ENCODE results near the gene TRAPPC3L. TPM values are rescaled to one million over a fixed set of nuclear protein-coding genes. Genes with fewer than 3 reads are reported as not detected.

Gene TRAPPC3L
- polyA plus RNA-seq, 2 of the 4 experiments (the other 2 are of a cell fraction), result not detected

DNA sequence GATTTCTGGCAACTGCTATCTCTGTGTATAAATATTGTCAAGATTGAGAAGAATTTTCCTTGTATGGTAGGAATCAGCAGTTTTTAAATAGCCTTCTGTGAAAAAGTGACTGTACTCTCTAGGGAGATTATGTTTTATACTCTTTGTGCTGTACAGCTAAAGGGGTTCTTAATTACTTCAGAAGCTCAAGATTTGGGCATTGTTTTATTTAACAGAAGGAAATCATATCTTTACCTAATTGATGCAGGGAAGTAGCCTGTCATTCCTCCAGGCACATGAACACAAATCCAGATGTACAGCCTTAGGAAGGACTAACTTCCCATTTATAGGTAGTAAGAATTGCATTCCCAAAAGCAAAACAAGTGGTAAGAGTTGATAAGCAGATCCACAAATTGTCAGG lies 32.8 kb downstream of the TRAPPC3L start (continued):
- TF ChIP-seq, protein P1, sequence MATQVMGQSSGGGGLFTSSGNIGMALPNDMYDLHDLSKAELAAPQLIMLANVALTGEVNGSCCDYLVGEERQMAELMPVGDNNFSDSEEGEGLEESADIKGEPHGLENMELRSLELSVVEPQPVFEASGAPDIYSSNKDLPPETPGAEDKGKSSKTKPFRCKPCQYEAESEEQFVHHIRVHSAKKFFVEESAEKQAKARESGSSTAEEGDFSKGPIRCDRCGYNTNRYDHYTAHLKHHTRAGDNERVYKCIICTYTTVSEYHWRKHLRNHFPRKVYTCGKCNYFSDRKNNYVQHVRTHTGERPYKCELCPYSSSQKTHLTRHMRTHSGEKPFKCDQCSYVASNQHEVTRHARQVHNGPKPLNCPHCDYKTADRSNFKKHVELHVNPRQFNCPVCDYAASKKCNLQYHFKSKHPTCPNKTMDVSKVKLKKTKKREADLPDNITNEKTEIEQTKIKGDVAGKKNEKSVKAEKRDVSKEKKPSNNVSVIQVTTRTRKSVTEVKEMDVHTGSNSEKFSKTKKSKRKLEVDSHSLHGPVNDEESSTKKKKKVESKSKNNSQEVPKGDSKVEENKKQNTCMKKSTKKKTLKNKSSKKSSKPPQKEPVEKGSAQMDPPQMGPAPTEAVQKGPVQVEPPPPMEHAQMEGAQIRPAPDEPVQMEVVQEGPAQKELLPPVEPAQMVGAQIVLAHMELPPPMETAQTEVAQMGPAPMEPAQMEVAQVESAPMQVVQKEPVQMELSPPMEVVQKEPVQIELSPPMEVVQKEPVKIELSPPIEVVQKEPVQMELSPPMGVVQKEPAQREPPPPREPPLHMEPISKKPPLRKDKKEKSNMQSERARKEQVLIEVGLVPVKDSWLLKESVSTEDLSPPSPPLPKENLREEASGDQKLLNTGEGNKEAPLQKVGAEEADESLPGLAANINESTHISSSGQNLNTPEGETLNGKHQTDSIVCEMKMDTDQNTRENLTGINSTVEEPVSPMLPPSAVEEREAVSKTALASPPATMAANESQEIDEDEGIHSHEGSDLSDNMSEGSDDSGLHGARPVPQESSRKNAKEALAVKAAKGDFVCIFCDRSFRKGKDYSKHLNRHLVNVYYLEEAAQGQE (IDR thresholded peaks at IDR 0.05), result no peak
- TF ChIP-seq EP300 (IDR thresholded peaks at IDR 0.05), result no peak
- no peak for TF ChIP-seq RARB (CRISPR knock-in tag; IDR thresholded peaks at IDR 0.05)
- no peak for TF ChIP-seq ZNF302 (CRISPR knock-in tag; IDR thresholded peaks at IDR 0.05)
- TF ChIP-seq, protein P2, sequence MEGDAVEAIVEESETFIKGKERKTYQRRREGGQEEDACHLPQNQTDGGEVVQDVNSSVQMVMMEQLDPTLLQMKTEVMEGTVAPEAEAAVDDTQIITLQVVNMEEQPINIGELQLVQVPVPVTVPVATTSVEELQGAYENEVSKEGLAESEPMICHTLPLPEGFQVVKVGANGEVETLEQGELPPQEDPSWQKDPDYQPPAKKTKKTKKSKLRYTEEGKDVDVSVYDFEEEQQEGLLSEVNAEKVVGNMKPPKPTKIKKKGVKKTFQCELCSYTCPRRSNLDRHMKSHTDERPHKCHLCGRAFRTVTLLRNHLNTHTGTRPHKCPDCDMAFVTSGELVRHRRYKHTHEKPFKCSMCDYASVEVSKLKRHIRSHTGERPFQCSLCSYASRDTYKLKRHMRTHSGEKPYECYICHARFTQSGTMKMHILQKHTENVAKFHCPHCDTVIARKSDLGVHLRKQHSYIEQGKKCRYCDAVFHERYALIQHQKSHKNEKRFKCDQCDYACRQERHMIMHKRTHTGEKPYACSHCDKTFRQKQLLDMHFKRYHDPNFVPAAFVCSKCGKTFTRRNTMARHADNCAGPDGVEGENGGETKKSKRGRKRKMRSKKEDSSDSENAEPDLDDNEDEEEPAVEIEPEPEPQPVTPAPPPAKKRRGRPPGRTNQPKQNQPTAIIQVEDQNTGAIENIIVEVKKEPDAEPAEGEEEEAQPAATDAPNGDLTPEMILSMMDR (IDR thresholded peaks at IDR 0.05), result no peak
- no peak for TF ChIP-seq PHF8 (IDR thresholded peaks at IDR 0.05; ENCODE audit: borderline replicate concordance, low read depth)
- TF ChIP-seq, protein P3, sequence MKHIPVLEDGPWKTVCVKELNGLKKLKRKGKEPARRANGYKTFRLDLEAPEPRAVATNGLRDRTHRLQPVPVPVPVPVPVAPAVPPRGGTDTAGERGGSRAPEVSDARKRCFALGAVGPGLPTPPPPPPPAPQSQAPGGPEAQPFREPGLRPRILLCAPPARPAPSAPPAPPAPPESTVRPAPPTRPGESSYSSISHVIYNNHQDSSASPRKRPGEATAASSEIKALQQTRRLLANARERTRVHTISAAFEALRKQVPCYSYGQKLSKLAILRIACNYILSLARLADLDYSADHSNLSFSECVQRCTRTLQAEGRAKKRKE (CRISPR knock-in tag; IDR thresholded peaks at IDR 0.05; ENCODE audit: low read depth), result no peak

DNA sequence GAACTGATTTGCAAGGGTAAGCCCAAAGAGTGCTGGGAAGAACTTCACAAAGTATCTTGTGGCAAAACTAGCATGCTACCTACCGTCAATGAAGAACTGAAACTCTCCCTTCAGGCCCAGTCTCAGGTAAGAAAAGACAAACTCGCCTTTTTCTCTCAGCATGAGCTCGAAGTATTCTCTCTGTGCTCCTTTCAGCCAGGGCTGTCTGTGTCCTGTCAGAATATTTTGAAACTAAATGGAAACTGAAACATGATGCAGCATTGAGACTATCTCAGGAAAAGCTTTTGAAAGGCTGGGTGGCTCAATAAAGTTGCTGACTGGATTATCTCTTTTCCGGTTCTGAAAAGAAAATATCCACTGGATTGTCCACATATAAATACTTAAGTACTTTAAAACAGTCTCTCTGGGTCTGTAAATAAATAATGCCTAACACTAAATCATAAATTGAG lies 33.3 kb downstream of the TRAPPC3L start:
- H3K4me3 ChIP-seq, result no peak overlapping the region
- H3K4me2 ChIP-seq, result 0 out of 3 replicates have a peak overlapping the region, but pooled peaks have one; percentile 26
- H3K9me3 ChIP-seq, result peaks cover 4% of the 10 kb centered on the region; the same call in 1 of the 3 replicates
- no peak for TF ChIP-seq HEYL (CRISPR knock-in tag; IDR thresholded peaks at IDR 0.05)
- TF ChIP-seq FOSB (CRISPR knock-in tag; IDR thresholded peaks at IDR 0.05), result no peak
- TF ChIP-seq, protein P4, sequence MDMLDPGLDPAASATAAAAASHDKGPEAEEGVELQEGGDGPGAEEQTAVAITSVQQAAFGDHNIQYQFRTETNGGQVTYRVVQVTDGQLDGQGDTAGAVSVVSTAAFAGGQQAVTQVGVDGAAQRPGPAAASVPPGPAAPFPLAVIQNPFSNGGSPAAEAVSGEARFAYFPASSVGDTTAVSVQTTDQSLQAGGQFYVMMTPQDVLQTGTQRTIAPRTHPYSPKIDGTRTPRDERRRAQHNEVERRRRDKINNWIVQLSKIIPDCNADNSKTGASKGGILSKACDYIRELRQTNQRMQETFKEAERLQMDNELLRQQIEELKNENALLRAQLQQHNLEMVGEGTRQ (IDR thresholded peaks at IDR 0.05), result no peak
- TF ChIP-seq, protein P5, sequence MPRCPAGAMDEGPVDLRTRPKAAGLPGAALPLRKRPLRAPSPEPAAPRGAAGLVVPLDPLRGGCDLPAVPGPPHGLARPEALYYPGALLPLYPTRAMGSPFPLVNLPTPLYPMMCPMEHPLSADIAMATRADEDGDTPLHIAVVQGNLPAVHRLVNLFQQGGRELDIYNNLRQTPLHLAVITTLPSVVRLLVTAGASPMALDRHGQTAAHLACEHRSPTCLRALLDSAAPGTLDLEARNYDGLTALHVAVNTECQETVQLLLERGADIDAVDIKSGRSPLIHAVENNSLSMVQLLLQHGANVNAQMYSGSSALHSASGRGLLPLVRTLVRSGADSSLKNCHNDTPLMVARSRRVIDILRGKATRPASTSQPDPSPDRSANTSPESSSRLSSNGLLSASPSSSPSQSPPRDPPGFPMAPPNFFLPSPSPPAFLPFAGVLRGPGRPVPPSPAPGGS (IDR thresholded peaks at IDR 0.05), result no peak
- no peak for TF ChIP-seq NFE2L2 (conservative IDR thresholded peaks at IDR 0.05; ENCODE audit: low read length)
- TF ChIP-seq, protein P6, sequence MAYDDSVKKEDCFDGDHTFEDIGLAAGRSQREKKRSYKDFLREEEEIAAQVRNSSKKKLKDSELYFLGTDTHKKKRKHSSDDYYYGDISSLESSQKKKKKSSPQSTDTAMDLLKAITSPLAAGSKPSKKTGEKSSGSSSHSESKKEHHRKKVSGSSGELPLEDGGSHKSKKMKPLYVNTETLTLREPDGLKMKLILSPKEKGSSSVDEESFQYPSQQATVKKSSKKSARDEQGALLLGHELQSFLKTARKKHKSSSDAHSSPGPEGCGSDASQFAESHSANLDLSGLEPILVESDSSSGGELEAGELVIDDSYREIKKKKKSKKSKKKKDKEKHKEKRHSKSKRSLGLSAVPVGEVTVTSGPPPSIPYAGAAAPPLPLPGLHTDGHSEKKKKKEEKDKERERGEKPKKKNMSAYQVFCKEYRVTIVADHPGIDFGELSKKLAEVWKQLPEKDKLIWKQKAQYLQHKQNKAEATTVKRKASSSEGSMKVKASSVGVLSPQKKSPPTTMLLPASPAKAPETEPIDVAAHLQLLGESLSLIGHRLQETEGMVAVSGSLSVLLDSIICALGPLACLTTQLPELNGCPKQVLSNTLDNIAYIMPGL (CRISPR knock-in tag; IDR thresholded peaks at IDR 0.05; ENCODE audit: borderline replicate concordance), result no peak
- 69% methylated on average over 4 of the region's 4 CpGs for WGBS (ENCODE audit: missing lambda C conversion rate)
- ChIA-PET POLR2A (interaction anchor here (1.1 to 1.4 kb wide), 2 partner anchors 46 to 233 kb away, joined by 3 to 5 read pairs; partner anchors contain the start of gene TSPYL1), CTCF (interaction anchor here (0.7 to 3.1 kb wide), 10 partner anchors 8 to 244 kb away, joined by 3 to 12 read pairs (median 6); partner anchors contain the start of gene CALHM6)
- FAIRE-seq (no peak), DNase-seq (ENCODE audit: low read depth in 1 of 2, low spot score in 1 of 2) (no peak), ATAC-seq (0 out of 6 replicates have a peak, but pooled peaks of 1 of the 2 experiments have one; percentile 16)
- no peaks in the 10 kb centered on the region for H3K4me1 ChIP-seq
- 0 out of 6 replicates have a peak overlapping the region, but pooled peaks of 1 of the 2 experiments have one; percentile 51 for H3K27ac ChIP-seq

Measured in A549 (cell line).